Activated CD4-positive, CD25-positive, alpha-beta regulatory T cell (primary cell): Measurements from ENCODE around the gene OBSCN.
A peak's percentile ranks its signal among the peaks of the same experiment; 100 is the strongest.
"Not testable (repeated sequence)": the region's sequence is repeated elsewhere in the genome, so short reads cannot be mapped to it uniquely, and the experiment has no call there.

Experiments
- DNase-seq, 4 experiments: peaks; one replicate each; lab custom pipeline; 2025; lab: John Stamatoyannopoulos, UW

The OBSCN gene

DNA sequence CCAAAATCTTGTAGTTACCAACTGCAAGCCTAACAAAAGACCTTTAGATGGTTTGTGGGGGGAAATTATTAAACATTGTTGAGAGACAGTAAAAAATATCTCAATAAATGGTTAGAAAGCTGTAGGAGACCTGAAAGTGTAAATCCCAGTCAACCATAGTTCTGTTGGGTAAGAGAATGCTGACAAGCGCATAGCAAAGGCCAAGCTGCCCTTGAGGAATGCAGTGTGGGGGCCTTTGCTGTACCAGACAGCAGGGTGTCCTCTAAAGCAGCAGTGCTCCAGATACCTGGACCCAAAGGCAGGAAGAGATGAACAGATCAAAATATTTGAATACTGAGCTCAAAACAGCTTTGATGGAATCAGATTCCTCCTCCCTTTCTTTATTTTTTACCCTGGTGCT lies 54.6 kb downstream of the OBSCN start:
- no peak for DNase-seq

DNA sequence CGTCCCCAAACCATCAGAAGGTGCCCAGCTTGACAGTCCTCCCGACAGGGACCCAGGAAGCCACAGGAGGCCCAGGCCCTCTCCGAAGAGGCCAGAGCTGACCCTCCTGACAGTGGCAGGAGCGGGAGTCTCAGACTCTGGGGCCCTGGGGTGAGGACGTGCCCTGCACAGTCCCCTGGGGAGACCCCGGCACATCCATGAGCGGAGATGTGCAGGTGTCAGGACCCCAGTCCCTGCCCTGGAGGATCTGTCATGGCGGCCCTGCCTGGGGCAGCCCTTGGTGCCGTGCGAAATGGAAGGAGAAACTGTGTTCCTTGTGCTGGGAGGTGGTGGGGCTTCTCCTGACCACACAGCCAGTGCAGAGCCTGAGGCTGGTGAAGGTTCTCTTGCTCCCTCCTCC lies 55.8 kb downstream of the OBSCN start:
- DNase-seq: no peak

DNA sequence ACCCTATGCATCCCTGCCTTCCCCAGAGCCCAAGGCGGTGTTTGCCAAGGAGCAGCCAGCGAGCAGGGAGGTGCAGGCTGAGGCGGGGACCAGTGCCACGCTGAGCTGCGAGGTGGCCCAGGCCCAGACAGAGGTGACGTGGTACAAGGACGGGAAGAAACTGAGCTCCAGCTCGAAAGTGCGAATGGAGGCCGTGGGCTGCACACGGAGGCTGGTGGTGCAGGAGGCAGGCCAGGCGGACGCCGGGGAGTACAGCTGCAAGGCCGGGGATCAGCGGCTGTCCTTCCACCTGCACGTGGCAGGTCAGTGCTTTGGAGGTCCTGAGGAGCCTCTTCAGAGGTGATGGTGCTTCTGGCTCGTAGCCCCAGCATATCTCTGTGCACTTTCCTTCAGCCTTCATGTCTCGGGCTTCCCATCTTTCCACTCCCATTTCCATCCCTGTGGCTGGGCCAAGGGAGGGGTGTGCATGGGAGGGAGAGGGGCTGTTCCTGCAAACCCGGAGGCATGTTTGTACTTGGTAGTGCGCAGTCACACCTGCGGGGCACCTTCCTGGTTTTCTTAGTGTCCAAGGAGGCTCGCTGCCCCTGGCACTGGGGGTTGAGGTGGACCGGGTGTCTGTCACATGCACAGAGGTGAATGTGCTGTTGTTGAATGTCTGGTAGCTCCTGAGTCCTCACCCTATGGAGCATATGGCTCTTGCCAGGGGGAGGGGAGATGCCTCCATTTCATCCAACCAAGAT lies 56.4 kb downstream of the OBSCN start:
- no peak for DNase-seq

DNA sequence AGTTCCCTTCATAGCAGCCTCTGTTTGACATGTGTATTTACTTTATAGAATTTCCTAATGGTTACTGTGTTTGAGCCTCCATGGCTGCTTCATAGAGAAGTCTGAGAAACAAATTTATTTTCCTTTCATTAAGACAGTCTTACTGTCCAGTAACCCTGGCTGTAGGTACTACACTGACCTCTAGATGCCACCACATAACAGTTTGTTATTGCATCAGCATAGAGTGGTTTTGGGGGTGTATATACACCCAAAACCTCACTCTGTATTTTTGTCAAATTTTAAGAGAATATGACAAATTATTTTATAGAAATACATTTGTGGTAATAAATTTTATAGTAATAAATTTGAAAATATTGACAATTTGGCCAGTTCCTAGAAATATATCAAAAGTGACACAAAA lies 57.3 kb downstream of the OBSCN start:
- DNase-seq: no peak

DNA sequence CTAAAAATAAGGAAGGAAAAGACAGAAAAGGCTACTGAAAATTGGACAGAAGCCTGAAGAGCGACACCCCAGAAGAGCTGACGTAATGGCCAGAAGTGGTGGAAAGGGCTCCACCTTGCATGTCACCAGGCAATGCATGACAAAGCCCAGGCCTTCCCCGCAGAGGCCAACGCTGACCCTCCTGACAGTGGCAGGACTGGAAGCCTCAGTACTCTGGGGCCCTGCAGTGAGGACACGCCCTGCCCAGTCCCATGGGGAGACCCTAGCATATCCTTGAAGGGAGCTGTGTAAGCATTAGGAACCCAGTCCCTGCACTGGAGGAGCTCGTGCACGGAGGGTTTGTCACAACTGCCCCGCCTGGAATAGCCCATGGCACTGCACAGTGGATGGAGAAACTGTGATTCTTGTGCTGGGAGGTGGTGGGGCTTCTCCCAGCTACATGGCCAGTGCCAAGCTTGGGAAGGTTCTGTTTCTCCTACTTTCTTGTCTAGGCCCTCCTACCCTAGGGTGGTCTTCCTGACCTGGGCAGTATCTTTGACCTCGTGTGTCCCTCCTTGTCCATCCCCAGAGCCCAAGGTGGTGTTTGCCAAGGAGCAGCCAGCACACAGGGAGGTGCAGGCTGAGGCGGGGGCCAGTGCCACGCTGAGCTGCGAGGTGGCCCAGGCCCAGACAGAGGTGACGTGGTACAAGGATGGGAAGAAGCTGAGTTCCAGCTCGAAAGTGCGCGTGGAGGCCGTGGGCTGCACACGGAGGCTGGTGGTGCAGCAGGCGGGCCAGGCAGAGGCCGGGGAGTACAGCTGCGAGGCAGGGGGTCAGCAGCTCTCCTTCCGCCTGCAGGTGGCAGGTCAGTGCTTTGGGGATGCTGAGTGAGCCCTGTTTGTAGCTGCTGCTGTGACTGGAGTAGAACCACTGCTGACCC lies 60.4 kb downstream of the OBSCN start:
- DNase-seq: no peak

DNA sequence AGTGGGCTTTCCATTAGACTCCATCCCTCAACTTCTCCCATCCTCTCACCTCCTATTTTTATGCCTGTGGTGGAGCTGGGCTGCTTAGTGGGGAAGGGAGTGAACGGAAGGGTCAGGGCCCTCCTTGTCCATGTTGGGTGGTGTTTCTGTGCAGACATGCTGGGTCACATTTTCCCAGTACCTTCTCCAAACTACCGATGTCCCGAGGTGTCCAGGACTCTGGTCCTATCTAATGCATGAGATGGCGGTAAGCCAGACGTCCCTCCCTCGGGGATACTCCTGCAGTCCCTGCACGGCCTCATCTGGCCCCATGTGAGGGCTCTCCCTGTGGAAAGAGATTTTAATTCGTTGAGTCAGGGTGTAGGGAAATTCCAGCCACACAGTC lies 61.0 kb downstream of the OBSCN start:
- no peak for DNase-seq

DNA sequence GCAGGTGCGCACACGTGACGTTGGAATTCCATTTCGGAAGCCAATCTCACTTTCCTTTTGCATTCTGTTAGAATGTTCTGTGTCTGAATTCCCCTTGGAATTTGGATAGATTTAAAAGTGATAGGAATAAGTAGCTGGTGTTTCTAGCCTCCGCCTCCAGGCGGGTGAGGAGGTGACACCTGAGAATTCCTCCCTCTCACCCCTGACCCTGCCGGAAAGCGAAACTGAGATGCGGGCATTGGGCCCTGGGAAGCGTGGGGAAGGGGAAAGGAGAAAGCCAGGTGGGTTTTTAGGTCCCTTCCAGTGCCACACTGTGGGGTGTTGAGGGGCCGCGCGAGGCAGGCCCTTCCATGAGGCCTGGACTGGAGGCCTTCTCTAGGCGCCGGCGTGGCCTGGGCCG lies 61.6 kb downstream of the OBSCN start:
- DNase-seq: not testable (repeated sequence)

DNA sequence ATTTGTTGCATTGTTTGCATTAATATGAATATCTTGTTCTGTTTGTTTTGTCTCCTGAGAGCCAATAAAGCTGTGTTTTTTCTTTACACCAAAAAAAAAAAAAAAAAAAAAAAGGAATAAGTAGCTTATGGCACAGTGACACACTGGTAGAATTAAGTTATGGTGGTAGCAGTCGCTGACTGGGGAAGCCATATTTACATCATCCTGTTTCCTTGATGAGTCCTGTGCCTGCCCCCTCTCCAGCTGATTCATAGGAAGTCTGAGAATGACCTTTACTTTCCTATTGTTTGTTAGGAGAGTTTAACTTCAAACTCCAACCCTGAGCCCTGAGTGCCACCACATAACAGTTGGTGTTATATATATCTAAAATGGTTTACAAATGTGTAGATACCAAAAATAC lies 62.2 kb downstream of the OBSCN start:
- DNase-seq: no peak

DNA sequence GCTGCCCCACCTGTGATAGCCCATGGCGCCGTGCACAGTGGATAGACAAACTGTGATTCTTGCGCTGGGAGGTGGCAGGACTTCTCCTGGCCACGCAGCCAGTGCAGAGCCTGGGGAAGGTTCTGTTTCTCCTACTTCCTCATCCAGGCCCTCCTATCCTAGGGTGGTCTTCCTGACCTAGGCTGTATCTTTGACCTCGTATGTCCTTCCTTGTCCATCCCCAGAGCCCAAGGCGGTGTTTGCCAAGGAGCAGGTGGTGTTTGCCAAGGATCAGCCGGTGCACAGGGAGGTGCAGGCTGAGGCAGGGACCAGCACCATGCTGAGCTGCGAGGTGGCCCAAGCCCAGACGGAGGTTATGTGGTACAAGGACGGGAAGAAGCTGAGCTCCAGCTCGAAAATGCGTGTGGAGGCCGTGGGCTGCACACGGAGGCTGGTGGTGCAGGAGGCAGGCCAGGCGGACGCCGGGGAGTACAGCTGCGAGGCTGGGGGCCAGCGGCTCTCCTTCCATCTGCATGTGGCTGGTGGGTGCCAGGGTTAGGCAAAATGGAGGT lies 63.9 kb downstream of the OBSCN start:
- no peak for DNase-seq

DNA sequence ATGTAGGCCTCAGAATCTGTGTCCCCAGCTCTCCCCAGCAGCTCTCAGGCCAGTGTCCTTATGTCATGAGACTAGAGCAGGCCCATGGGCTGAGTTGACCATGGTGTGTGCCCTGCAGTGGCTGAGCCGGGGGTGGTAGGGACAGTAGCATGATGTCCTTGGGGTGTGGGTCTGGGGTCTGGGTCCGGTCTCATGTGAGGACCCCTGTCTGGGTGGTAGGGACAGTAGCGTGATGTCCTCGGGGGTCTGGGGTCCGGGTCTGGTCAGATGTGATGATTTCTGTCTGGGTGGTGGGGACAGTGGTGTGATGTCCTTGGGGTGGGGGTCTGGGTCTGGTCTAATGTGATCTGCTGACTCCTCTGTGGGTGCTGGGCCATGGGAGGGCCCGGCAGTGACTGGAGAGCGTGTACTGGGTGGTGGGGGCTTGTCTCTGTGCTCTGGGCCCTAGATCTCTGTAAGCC lies 64.5 kb downstream of the OBSCN start:
- no peak for DNase-seq

DNA sequence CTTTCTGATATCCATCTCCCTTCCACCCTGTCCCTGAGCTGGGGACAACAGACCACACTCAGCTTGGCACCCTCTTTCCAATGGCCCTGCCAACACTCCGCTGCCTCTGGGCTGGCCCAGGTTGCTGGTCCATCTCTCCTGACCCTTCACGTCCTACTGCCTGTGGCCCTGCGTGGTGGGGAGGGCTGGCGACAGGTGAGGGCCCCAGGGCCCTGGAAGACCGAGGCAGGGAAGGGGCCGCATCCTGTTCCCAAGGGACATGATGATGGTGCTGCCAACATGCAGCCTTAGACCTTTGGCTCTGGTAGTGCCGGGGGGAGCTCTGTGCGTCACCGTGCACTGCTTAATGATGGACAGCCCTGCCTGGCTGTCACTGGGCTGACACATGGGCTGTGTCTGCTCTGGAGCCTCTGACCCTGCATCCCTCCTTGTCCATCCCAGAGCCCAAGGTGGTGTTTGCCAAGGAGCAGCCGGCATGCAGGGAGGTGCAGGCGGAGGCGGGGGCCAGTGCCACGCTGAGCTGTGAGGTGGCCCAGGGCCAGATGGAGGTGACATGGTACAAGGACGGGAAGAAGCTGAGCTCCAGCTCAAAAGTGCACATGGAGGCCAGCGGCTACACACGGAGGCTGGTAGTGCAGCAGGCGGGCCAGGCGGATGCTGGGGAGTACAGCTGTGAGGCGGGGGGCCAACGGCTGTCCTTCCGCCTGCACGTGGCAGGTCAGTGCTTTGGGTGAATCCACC lies 65.2 kb downstream of the OBSCN start:
- DNase-seq: no peak

DNA sequence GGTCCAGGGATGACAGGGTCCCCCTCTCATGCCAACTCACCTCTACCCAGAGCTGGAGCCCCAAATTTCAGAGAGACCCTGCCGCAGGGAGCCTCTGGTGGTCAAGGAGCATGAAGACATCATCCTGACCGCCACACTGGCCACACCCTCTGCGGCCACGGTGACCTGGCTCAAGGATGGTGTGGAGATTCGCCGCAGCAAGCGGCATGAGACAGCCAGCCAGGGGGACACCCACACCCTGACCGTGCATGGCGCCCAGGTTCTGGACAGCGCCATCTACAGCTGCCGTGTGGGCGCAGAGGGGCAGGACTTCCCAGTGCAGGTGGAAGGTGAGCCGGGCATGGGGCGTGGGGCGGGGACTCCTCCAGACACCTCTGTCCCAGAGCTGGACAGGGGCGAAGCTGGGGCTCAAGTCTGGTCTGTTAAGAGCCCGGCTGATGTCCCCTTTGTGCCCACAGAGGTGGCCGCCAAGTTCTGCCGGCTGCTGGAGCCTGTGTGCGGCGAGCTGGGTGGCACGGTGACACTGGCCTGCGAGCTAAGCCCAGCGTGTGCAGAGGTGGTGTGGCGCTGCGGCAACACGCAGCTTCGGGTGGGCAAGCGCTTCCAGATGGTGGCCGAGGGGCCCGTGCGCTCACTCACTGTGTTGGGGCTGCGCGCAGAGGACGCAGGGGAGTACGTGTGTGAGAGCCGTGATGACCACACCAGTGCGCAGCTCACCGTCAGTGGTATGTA lies 66.0 kb downstream of the OBSCN start:
- DNase-seq: no peak

DNA sequence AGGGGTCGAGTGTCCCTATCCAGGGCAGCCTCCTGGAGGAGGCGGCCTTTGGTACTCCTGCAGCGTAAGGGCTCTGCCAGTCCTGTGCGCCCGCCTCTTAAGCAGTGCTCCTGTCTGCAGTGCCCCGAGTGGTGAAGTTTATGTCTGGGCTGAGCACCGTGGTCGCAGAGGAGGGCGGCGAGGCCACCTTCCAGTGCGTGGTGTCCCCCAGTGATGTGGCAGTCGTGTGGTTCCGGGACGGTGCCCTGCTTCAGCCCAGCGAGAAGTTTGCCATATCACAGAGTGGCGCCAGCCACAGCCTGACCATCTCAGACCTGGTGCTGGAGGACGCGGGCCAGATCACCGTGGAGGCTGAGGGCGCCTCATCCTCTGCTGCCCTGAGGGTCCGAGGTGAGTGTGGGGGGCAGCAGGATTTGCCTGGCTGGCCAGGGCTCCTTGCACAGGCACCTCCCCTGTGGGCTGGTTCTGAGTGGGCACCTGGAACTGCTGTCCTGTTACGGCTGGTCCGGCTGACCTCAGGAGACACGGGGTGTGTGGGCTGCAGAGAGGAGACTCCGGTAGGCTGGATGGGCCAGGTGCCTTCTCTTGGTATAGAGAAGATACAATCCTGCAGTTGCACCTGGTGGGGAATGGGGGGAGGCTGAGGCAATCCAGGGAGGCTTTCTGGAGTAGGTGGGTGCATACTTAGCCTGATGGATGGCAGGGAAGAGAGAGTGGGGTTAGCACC lies 66.8 kb downstream of the OBSCN start:
- no peak for DNase-seq

DNA sequence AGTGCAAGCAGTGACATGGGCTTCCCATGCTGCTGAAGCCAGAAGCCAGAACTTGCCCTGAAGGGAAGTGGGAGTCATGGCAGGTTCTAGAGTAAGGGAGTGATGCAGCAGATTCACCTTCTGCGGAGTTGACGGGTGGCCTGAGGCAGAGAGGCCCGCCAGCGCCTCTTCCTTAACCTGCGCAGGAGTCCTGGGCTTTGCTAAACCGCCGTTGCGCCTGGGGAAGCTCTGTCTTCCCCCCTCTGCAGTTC lies 67.3 kb downstream of the OBSCN start:
- no peak for DNase-seq

DNA sequence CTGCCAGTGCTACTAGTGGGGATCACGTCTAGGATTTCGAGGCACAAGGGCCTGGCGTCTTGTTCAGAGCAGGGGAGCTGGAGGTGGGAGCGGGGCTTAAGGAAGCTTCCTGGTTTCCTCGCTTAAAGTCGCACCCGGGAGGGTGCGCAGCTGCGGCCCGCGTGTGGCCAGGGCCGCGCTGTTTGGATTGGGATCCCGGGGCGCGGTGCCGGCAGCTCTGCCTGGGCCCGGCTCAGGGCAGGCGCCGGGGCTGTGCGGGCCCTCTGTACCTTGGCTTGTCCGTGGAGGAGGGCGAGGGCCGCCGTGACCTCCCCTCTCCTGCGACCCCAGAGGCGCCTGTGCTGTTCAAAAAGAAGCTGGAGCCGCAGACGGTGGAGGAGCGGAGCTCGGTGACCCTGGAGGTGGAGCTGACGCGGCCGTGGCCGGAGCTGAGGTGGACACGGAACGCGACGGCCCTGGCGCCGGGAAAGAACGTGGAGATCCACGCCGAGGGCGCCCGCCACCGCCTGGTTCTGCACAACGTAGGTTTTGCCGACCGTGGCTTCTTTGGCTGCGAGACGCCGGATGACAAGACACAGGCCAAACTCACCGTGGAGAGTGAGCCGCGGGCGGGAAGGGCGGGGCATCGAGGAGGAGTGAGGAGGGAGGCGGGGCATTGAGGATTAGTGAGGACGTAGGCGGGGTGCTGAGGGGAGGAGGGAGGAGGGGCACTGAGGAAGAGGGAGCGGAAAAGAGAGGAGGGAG lies 67.8 kb downstream of the OBSCN start:
- DNase-seq: peak; percentile 71 to 82 (median 74)

DNA sequence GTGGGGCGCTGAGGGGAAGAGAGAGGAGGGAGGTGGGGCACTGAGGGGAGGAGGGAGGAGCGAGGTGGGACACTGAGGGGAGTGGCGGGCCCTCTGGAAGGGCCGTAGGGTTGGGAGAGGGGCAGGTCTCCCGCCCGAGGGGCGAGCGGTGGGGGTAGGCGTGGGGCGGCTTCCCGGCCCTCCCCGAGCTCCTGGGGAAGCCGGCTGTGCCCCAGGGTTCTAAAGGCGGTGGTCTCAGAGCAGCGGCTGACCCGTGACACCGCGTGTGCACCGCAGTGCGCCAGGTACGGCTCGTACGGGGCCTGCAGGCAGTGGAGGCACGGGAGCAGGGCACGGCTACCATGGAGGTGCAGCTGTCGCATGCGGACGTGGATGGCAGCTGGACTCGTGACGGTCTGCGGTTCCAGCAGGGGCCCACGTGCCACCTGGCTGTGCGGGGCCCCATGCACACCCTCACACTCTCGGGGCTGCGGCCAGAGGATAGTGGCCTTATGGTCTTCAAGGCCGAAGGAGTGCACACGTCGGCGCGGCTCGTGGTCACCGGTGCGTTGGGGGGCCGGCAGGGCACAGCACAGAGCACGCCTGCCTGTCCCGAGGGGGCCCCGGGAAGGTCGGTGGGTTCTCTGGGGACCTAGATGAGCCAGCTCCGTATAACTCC lies 68.5 kb downstream of the OBSCN start:
- no peak for DNase-seq

DNA sequence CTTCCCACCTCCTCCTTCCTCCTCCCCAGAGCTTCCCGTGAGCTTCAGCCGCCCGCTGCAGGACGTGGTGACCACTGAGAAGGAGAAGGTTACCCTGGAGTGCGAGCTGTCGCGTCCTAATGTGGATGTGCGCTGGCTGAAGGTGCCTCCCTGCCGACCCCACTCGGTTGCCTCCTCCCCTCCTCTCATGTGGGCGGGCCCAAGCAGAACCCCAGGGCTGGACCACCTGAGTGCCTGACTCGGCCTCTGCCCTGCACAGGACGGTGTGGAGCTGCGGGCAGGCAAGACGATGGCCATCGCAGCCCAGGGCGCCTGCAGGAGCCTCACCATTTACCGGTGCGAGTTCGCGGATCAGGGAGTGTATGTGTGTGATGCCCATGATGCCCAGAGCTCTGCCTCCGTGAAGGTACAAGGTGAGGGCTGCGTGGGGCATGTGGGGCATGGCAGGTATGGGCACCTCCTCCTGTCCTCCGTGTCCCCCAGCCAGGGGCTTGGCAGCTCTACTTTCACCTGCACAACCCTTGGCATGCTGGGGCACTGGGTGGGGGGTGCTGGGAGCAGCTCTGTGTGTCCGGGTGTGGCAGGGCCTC lies 69.2 kb downstream of the OBSCN start:
- DNase-seq: no peak

DNA sequence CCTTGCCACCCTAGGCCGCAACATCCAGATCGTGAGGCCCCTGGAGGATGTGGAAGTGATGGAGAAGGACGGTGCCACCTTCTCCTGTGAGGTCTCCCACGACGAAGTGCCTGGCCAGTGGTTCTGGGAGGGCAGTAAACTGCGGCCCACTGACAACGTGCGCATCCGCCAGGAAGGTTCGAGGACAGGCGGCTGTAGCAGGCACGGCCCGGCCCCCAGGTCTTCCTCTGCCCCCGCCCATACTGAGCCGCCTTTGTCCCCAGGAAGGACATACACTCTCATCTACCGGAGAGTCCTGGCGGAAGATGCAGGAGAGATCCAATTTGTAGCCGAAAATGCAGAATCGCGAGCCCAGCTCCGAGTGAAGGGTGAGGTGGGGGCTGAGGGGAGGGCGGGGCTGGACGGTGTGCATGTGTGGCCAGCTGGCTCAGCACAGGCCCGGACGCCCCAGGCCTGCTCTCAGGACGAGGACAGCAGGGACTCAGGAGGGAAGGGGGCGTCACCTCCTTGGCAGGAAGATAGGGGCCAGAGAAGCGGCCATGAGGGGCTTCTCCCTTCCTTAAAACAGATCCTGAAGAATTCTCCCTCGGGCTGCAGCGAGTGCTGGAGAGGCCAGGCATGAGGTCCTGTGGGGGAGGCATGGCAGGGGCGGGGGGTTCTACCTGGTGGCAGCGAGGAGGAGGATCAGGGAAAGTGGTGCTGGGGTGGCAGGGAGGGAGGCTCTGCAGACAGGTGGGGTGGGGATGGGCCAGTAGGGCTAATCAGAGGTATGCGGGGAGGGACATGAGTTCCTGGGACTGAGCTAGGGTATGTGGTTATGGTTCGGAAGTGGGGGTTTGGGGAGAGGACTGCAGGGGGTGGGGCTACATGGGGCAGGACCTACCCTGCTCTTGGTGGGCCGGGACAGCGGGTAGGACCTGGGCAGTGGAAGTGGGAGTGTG lies 69.9 kb downstream of the OBSCN start:
- no peak for DNase-seq
